Stomach (tissue), 4 donors: ENCODE data around the gene HSPG2.

ENCODE experiments used
- POLR2A ChIP-seq, 4 donors: fragments of 450-650 bp; IDR thresholded peaks; one replicate each; pipeline ENCODE4 v1.6.1; 2016; ENCODE audit warnings: antibody characterized with exemption in 4 of 4, control low read depth in 2 of 4, mild to moderate bottlenecking in 1 of 4, moderate library complexity in 1 of 4
- TF ChIP-seq, protein P1 (sequence below), 7 experiments: fragments of 450-650 bp in 4 of 7; fragments of 200-600 bp in 3 of 7; sonication (generic) in 3 of 7; IDR thresholded peaks; one replicate each; pipeline ENCODE4 v1.5.1; 2016 to 2019; ENCODE audit warnings: antibody characterized with exemption in 7 of 7, control low read depth in 2 of 7, mild to moderate bottlenecking in 1 of 7

DNA sequence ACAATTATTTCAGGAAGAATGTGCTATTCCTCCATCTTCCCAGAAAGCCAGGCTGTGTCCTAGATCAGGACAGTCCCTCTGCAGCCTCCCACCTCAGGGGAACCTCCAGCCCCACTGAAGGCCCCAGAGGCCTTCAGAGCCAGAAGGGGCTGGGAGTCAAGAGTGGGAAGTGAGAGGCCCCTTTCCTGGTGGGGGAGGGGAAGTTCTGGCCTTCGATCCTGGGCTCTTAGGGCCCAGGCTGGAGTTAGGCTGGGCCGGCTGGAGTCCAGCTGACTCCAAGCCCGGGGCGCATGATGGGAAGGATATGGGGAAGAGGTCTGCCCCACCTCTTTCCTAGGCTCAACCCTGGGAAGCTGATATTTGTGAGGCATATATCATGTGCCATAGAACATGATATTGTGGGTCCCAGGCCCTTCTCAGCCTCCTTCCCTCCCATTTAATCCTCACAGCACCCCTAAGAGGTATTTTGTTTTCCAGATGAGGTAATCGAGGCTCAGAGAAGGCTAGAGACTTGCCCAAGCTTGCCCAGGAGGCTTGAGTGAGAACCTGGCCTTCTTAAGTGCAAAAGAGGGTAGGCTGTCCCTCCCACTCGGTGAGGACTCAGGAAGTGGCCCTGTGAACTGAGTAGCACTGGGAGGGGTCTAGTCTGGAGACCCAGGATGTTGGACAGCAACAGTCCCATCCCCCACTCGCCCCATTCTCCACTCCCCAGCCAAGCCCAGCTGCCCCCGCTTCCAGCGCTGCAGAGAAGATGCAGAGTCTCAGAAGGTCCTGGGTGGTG lies 18.6 kb upstream of the HSPG2 start:
- TF ChIP-seq, protein P1, sequence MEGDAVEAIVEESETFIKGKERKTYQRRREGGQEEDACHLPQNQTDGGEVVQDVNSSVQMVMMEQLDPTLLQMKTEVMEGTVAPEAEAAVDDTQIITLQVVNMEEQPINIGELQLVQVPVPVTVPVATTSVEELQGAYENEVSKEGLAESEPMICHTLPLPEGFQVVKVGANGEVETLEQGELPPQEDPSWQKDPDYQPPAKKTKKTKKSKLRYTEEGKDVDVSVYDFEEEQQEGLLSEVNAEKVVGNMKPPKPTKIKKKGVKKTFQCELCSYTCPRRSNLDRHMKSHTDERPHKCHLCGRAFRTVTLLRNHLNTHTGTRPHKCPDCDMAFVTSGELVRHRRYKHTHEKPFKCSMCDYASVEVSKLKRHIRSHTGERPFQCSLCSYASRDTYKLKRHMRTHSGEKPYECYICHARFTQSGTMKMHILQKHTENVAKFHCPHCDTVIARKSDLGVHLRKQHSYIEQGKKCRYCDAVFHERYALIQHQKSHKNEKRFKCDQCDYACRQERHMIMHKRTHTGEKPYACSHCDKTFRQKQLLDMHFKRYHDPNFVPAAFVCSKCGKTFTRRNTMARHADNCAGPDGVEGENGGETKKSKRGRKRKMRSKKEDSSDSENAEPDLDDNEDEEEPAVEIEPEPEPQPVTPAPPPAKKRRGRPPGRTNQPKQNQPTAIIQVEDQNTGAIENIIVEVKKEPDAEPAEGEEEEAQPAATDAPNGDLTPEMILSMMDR (IDR thresholded peaks at IDR 0.05), result no peak
- no peak for TF ChIP-seq POLR2A (IDR thresholded peaks at IDR 0.05)
